ENCODE measurements around the gene ARRB1. TPM values are rescaled to one million over a fixed set of nuclear protein-coding genes. Genes with fewer than 3 reads are reported as not detected.

Gene ARRB1
- total and polyA plus RNA-seq, 2 of the 13 experiments (the other 11 are each of a cell fraction or from before 2014, with no cell fraction given), result 22.5 to 35.7 TPM

DNA sequence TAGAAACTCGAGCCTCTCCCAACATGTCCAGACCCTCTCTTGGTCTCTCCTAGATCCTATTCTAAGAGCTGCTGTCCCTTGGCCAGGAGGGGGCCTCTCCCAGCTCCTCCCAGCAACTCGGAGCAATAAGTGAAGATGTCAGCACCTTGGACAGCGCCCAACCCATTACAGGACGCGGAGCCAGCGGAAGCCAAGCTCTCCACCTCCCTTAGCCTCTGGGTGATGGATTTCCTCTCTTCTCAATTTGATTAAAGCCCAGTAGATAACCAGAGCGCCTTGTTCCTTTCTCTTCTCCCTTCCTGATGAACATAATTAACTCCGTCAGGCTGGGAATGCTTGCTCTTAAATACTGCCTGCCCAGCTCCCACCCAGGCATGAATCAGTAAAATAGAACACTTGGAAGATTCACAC is 137.0 kb downstream of the ARRB1 start (continued):
- TF ChIP-seq ZNF761 (CRISPR knock-in tag; conservative IDR thresholded peaks at IDR 0.05) (0 out of 2 replicates have a peak, but pooled peaks have one; percentile 69), TSC22D2 (CRISPR knock-in tag; IDR thresholded peaks at IDR 0.05; ENCODE audit: borderline replicate concordance) (peak; percentile 99), ZIK1 (CRISPR knock-in tag; IDR thresholded peaks at IDR 0.05; ENCODE audit: borderline replicate concordance, low read depth) (peak; percentile 76; the same call in 1 of the 2 replicates), EZH2 (conservative IDR thresholded peaks at IDR 0.05; ENCODE audit: low read depth, low read length) (no peak), ZC3H4 (CRISPR knock-in tag; IDR thresholded peaks at IDR 0.05; ENCODE audit: borderline replicate concordance) (peak; percentile 68; the same call in 1 of the 2 replicates), ZNF557 (CRISPR knock-in tag; IDR thresholded peaks at IDR 0.05) (peak; percentile 98; the same call in 1 of the 2 replicates), ZSCAN20 (CRISPR knock-in tag; IDR thresholded peaks at IDR 0.05; ENCODE audit: borderline replicate concordance) (no peak), ZNF44 (CRISPR knock-in tag; IDR thresholded peaks at IDR 0.05) (no peak), CREM (IDR thresholded peaks at IDR 0.05) (no peak), CREM (CRISPR knock-in tag; IDR thresholded peaks at IDR 0.05) (no peak), HCFC1 (IDR thresholded peaks at IDR 0.05; ENCODE audit: low read depth, low read length) (0 out of 2 replicates have a peak, but pooled peaks have one; percentile 14), ZNF577 (CRISPR knock-in tag; IDR thresholded peaks at IDR 0.05; ENCODE audit: borderline replicate concordance, low read depth) (peak; percentile 84; the same call in 1 of the 2 replicates), ZNF337 (CRISPR knock-in tag; IDR thresholded peaks at IDR 0.05; ENCODE audit: borderline replicate concordance, low read depth) (no peak; the same call in 1 of the 2 replicates), SYNCRIP (IDR thresholded peaks at IDR 0.05; ENCODE audit: insufficient read depth, low read depth, low read length) (no peak)
- TF ChIP-seq, protein P1, sequence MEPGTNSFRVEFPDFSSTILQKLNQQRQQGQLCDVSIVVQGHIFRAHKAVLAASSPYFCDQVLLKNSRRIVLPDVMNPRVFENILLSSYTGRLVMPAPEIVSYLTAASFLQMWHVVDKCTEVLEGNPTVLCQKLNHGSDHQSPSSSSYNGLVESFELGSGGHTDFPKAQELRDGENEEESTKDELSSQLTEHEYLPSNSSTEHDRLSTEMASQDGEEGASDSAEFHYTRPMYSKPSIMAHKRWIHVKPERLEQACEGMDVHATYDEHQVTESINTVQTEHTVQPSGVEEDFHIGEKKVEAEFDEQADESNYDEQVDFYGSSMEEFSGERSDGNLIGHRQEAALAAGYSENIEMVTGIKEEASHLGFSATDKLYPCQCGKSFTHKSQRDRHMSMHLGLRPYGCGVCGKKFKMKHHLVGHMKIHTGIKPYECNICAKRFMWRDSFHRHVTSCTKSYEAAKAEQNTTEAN (CRISPR knock-in tag; conservative IDR thresholded peaks at IDR 0.05), result peak; percentile 92
- TF ChIP-seq, protein P2, sequence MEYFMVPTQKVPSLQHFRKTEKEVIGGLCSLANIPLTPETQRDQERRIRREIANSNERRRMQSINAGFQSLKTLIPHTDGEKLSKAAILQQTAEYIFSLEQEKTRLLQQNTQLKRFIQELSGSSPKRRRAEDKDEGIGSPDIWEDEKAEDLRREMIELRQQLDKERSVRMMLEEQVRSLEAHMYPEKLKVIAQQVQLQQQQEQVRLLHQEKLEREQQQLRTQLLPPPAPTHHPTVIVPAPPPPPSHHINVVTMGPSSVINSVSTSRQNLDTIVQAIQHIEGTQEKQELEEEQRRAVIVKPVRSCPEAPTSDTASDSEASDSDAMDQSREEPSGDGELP (IDR thresholded peaks at IDR 0.05; ENCODE audit: borderline replicate concordance, low read depth), result no peak
- TF ChIP-seq, protein P3, sequence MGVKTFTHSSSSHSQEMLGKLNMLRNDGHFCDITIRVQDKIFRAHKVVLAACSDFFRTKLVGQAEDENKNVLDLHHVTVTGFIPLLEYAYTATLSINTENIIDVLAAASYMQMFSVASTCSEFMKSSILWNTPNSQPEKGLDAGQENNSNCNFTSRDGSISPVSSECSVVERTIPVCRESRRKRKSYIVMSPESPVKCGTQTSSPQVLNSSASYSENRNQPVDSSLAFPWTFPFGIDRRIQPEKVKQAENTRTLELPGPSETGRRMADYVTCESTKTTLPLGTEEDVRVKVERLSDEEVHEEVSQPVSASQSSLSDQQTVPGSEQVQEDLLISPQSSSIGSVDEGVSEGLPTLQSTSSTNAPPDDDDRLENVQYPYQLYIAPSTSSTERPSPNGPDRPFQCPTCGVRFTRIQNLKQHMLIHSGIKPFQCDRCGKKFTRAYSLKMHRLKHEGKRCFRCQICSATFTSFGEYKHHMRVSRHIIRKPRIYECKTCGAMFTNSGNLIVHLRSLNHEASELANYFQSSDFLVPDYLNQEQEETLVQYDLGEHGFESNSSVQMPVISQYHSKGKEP (CRISPR knock-in tag; IDR thresholded peaks at IDR 0.05), result peak; percentile 98
- TF ChIP-seq, protein P4, sequence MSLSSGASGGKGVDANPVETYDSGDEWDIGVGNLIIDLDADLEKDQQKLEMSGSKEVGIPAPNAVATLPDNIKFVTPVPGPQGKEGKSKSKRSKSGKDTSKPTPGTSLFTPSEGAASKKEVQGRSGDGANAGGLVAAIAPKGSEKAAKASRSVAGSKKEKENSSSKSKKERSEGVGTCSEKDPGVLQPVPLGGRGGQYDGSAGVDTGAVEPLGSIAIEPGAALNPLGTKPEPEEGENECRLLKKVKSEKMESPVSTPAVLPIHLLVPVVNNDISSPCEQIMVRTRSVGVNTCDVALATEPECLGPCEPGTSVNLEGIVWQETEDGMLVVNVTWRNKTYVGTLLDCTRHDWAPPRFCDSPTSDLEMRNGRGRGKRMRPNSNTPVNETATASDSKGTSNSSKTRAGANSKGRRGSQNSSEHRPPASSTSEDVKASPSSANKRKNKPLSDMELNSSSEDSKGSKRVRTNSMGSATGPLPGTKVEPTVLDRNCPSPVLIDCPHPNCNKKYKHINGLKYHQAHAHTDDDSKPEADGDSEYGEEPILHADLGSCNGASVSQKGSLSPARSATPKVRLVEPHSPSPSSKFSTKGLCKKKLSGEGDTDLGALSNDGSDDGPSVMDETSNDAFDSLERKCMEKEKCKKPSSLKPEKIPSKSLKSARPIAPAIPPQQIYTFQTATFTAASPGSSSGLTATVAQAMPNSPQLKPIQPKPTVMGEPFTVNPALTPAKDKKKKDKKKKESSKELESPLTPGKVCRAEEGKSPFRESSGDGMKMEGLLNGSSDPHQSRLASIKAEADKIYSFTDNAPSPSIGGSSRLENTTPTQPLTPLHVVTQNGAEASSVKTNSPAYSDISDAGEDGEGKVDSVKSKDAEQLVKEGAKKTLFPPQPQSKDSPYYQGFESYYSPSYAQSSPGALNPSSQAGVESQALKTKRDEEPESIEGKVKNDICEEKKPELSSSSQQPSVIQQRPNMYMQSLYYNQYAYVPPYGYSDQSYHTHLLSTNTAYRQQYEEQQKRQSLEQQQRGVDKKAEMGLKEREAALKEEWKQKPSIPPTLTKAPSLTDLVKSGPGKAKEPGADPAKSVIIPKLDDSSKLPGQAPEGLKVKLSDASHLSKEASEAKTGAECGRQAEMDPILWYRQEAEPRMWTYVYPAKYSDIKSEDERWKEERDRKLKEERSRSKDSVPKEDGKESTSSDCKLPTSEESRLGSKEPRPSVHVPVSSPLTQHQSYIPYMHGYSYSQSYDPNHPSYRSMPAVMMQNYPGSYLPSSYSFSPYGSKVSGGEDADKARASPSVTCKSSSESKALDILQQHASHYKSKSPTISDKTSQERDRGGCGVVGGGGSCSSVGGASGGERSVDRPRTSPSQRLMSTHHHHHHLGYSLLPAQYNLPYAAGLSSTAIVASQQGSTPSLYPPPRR (CRISPR knock-in tag; IDR thresholded peaks at IDR 0.05; ENCODE audit: borderline replicate concordance), result no peak
